Measurements from ENCODE around the gene AOC1.

The AOC1 gene

DNA sequence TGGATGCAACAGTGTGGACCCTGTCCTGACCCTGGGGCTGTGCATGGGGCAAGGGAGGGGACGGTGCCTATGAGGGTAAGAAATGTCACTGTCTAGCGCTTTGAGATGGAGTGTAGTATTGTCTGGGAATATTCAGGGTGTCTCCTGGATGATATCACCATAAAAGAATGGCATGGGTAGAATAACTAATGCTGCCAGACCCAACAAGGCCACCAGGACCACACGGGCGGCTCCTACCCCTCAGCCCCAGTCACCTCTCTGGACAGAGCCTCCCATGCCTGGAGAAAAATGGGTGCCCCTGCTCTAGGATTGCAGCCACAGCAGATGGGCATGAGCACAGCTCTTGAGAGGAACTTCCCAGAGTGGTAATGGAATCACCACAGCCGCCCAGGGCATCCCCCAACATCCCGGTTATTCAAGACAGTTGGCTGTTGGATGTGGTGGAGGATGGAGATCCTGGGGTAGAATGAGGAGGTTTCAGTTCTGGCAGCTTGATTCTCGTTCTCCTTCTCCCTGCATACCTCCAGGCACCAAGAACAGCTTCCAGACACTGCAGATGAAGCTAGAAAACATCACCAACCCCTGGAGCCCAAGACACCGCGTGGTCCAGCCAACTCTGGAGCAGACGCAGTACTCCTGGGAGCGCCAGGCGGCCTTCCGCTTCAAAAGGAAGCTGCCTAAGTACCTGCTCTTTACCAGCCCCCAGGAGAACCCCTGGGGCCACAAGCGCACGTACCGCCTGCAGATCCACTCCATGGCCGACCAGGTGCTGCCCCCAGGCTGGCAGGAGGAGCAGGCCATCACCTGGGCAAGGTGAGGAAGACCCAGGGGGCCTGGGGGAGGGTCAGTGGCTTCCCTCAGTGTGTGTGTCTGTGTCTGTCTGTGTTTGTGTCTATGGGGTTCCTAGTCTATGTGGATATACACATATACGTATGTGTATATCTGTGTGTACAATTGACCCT, 6.2 kb downstream of the AOC1 start:
- DNase-seq (ENCODE audit: low read depth in 2 of 2), result no peak

DNA sequence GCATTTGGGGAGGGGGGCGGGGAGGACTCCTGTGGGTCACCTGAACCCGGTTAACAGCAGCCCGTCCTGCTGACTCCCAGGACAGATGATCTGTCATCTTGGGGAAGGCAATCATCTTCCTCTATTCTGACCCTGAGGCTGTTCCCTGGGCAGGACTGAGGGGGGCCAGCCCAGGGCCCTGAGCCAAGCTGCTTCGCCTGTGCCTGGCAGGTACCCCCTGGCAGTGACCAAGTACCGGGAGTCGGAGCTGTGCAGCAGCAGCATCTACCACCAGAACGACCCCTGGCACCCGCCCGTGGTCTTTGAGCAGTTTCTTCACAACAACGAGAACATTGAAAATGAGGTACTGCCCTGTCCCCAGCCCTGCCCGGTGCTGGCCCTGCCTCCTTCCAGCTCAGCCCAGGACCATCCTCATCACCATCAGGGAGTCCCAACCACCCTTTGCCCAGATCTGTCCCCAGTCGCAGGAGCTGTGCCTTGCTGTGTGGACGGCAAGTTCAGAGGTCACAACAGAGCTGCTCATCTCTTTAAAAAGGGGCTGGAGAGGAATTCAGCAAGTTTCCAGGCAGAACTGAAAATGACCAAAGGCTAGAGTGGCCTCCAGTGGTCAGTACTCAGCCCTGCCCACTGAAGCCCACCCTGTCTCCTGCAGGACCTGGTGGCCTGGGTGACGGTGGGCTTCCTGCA, 8.1 kb downstream of the AOC1 start:
- DNase-seq (ENCODE audit: low read depth in 2 of 2), result no peak

DNA sequence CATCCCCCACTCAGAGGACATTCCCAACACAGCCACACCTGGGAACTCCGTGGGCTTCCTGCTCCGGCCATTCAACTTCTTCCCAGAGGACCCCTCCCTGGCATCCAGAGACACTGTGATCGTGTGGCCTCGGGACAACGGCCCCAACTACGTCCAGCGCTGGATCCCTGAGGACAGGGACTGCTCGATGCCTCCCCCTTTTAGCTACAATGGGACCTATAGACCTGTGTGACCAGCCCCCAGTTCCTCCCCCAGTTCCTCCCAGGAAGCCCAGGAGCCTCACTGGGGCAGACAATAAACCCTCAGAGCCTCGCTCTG, 8.6 kb downstream of the AOC1 start:
- DNase-seq (ENCODE audit: low read depth in 2 of 2), result no peak

DNA sequence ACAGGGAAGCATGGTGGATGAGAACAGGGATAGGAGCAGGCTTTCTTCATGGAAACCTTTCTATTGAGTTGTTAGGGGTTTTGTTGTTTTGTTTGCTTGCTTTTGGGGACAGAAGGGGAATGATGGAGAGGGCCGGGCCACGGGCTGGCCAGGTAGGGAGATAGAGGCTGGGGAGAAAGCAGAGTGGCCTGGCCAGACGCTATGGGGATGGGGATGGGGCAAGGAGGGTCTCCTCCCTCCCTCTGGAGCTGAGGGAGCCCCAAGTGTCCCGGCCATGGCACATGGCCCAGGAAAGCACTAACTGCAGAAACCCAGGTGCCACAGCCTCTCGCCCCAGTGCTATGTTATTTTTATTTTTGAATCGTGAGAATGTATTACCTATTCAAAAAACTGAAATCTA, 10.0 kb downstream of the AOC1 start:
- no peak for DNase-seq (ENCODE audit: low read depth in 2 of 2)

DNA sequence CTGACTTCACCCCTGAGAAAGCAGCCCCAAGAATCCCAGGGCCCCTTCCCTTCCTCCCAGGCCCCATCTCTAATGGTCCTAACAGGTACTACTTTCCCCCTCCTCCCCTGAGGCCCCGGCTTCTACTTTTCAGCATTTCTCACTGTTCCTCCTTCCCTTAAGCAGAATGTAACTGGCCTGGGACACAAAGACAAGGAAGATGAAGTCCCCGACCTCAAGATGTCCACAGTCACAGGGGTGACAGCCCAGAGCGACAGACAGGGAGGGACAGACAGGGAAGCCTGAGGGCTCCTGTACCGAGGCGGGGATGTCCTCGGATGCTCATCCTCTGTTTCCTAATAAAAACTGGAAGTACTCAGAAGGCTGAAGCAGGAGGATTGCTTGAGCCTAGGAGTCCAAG, 11.6 kb downstream of the AOC1 start:
- no peak for DNase-seq (ENCODE audit: low read depth in 2 of 2)

DNA sequence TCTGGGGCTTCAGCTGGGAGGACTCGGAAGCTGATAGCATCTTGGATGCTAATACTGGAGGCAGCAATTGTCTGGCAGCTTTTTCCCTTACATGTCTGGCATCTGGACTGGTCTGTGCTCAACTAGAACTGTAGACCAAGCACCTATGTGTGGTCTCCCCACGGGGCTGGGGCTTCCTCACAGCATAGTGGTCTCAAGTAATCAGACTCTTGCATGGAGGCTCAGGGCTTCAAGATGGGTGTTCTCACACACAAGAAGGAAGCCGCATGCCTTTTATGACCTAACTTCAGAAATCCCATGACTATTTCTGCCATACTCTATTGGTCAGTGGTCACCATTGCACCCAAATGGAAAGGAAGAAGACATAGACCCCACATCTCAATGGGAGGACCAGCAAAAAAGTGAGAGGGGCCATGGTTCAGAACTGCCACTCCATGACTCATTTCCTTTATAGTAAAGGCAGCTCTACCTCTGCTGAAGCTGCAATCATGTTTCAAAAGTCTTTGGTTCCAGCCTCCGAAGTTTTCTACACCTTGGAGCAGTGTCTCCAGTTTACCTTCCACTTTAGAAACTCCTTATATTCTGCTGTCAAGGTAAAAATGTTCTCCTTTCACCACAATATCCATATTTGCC, 14.7 kb downstream of the AOC1 start:
- no peak for DNase-seq (ENCODE audit: low read depth in 2 of 2)

DNA sequence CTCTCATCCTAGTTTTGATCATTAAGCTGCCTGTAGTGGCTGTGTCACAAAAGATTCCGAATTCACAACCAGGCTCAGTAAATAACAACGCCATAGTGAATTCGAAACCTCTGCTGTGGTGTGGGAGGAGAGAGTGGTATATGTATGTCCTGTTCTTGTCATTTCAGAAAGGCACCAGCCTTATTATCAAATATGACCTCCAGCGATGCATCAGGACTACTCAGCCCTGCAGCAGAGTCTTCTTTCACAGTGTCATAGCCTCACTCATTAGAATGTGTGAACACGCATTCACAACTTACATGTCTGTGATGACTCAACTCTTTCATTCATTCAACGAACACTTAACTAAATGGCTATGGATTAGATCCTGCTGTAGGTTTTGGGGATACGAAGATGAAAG, 15.3 kb downstream of the AOC1 start:
- no peak for DNase-seq (ENCODE audit: low read depth in 2 of 2)

DNA sequence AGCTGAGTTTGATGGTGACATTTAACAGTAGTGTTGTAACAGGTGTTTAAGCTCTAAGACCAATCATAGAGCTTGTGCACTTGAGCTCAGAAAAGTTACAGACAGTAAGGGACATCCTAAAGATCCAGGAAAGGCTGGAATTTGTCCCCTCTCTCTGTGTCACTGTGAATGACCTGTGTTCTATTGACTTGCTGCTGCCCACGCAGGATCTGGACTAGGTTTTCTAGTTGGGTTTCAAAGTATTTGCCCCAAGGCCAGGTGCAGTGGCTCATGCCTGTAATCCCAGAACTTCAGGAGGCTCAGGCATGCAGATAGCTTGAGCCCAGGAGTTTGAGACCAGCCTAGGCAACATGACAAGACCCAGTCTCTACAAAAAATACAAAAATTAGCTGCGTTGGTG, 17.1 kb downstream of the AOC1 start:
- no peak for DNase-seq (ENCODE audit: low read depth in 2 of 2)

DNA sequence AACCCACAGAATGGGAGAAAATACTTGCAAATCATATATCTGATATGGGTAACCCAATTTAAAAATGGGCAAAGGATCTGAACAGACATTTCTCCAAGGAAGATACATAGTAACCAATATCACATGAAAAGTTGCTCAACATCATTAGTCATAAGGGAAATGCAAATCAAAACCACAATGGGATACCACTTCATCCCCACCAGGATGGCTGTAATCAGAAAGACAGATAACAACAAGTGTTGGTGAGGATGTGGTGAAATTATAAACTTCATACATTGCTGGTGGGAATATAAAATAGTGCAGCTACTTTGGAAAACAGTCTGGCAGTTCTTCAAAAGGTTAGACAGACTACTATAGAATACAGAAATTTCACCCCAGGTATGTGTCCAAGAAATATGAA, 19.3 kb downstream of the AOC1 start:
- no peak for DNase-seq (ENCODE audit: low read depth in 2 of 2)

DNA sequence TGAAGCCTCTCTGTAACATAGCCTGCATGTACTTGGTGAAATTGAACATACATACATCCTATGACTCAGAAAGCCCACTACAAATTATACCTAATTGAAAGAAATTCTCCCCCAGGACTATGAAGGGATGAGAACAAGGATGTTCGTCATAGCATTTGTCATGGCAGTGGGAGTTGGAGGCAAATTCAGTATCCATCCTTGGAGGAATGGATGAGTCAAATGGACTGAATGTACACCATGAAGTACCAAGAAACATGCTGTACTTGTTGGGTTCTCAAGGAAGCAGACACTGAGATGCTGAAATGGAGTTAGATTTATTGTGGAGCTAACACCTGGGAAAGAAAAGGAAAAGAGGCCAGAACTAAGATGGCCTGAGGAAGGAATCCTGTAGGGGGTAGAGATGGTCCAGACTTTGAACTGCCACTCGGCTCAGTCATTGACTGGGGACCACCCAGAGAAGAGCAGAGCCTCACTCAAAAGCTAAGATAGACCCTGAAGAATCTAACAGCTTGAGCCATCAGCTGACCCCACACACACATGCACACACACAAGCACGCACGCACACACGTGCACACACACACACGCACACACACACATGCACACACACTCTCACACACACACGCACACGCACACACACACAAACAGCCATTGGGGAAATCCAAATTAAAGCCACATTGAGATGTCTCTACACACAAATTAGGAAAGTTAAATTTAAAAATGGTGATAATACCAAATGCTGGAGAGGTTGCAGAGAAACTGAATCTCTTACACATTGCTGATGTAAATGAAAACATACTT, 22.3 kb downstream of the AOC1 start:
- DNase-seq (ENCODE audit: low read depth in 2 of 2), result no peak

DNA sequence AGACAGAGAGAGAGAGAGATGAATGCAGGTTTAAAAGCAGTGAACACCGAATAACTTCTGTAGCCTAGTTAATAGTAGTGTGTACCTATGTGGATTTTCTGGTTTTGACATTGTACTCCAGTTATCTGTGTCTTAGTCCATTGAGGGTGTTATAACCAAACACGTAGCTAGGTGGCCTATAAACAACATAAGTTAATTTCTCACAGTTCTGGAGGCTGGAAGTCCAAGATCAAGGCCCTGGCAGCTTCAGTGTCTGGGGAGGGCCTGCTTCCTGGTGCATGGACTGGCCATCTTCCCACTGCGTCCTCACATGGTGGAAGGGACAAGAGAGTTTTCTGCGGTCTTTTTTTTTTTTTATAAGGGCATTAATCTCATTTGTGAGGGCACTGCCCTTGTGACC, 23.5 kb downstream of the AOC1 start:
- DNase-seq (ENCODE audit: low read depth in 2 of 2), result no peak

DNA sequence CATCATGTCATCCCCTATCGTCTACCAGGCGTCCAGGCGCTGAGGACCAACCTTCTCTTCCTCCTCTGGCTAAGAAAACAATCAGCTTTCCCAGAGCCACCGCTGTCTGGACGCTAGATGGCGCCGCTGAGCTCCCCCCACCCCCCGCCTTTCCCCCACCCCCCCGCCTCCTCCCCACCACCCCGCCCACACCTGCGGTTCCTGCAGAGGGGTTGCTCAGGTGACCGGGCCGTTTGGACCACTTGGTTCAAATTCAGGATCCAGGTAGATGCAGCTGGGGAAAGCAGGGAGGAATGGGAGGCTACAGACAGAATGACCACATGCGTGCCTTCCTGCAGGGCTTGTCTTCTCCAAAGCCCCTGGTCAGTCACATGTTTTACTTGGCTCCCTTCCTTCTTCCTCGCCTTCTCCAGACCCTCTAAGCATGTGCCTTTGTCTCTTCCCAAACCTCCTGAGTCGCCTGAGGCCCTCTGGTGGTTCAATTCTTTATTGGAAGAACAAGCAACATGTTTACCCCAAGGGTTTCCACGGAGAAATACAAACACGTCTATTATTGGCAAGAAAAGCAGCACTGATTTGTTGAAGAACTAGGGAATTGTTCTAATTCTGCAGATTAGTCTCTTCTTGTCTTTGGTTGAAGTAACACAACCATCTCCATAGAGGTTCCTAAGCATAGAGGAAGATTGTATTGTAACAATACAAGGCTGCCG, 24.7 kb downstream of the AOC1 start:
- peak in 1 of 2 experiments; percentile 30 for DNase-seq (ENCODE audit: low read depth in 2 of 2)

DNA sequence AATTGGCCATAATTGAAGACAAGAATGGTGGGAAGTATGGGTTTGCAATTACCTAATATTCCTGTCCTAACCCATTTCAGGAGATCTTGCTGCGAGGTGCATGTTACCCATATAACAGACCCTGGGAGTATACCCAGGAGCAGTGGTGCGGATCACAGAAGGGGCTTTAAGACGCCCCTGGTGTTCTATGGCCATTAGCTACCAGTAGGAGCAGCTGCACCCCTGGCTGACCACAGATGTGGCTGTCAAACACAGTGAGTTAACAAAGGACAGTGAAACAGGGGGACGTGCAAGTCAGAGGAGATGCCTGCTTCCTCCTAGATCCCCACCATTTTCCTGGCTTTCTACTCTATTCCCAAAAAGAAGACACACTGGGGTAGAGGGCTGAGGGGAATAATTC, 25.2 kb downstream of the AOC1 start:
- DNase-seq (ENCODE audit: low read depth in 2 of 2), result no peak

DNA sequence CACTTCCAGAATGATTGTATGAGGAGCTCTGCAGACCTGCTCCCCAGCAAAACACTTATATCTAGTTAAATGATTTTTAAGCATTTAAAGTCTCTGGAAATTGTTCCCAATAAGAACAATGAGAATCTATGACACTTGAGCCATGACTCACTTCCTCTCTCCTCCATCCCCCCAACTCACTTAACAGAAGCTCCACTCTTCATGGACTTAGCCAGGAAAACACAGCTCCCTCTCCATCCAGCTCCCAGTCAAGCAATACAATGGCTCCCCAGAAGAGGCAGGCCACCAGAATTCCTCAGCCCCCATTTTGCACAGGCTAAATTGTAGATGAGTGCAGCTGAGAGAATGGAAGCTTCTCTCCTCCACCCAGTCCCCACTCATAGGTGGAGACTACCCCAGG, 27.0 kb downstream of the AOC1 start:
- no peak for DNase-seq (ENCODE audit: low read depth in 2 of 2)

DNA sequence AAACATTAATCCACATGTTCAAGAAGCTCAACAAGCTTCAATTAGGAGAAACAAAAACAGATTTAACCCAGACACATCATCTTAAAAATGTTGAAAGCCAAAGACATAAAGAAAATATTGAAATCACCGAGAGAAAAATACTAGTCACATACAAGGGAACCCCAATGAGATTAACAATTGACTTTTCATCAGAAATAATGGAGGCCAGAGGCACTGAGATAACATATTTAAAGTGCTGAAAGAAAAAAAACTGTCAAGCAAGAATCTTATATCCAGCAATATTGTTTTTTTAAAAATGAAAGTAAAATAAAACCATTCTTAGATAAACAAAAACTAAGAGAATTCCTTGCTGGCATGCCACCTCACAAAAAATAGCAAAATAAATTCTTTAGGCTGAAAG, 28.9 kb downstream of the AOC1 start:
- no peak for DNase-seq (ENCODE audit: low read depth in 2 of 2)

DNA sequence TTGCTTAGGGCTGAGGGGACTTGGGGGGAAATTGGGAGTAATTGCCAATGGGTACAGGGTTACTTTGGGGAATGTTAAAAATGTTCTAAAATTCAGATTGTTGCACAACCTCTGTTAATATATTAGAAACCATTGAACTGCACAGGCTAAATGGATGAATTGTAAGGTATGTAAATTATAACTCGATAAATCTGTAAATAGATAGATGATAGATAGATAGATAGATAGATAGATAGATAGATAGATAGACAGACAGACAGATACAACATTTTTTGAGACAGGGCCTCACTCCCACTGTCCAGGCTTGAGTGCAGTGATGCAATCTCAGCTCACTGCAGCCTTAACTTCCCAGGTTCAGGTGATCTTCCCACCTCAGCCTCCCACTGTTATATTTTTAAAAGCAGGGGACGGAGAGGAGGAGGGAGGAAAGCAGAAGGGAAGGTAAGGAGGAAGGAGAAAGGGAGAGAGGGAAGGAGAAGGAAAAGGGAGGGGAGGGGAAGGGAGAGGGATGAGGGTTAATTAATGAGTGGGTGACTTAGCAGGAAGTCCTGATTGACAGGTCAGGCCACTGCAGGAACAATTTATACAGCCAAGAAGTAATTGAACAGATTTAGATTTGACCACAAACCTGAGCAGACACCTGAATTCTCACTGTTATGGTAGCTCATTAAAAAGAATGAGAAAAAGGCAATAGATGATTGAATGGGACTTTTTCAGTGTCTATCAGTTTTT, 38.7 kb downstream of the AOC1 start:
- no peak for DNase-seq (ENCODE audit: low read depth in 2 of 2)

DNA sequence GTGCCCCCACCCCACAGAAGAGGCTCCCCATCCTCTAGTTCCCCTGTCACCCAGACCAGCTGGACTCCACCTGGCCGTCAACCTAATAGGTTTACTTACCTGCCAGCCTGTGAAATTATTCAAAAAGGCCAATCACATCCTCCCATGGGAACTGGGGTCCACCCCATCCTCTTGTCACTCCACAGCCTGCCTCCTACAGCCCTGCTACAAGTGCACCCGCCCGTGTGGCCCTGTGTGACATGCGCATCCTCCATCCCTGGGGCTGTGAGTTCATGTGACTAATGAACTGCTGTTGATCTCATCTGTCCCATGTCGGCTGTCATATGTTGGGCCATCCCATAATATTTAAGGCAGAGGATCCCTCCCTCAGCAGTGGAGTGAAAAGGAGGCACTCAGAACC, 39.4 kb downstream of the AOC1 start:
- DNase-seq (ENCODE audit: low read depth in 2 of 2), result no peak

DNA sequence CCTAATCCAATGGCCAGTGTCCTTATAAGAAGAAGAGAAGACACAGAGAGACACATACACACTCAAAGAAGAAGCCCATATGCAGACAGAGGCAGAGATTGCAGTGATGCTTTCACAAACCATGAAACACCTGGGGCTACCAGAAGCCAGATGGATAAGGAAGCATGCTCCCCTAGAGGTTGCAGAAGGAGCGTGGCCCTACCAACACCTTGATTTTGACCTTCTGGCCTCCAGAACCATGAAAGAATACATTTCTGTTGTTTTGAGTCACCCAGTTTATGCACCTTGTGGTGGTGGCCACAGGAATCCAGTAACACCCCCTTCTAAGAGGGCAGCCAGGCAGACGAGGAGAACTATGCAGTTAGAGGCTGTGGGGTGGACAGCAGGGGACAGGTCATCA, 43.5 kb downstream of the AOC1 start:
- no peak for DNase-seq (ENCODE audit: low read depth in 2 of 2)

DNA sequence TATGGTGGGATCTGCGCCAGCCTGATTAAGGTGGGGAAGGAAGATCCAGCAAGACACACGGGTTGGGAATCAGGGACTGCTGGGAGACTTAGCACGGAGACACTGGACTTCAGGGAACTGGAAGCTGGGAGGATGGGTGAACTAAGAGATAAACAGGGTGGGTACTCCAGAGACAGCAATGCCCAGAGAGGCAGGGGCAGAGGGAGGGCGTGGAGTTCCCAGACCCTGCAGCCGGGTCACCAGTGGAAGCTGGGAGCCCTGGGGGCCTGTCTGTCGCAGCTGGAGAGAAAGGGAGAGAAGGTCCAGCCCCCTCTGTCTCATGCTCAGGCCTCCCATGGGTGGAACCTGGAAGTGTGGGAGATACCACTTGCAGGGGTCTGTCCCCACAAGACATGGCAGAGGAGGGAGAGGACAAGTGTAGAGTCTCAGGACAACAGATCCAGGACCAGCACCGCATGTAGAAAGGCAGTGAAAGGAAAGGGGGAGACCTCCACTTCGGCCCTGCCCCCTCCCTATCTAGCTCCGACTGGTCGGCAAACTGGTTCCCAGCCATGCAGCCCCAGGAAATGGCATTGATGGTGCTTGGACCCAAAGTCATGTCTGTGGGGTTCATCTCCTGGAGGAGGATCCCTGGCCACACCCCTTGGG, 44.4 kb downstream of the AOC1 start:
- DNase-seq (ENCODE audit: low read depth in 2 of 2), result no peak

All from stimulated activated CD4-positive, alpha-beta T cell treated with anti-CD3 and anti-CD28 coated beads, Interleukin-12 subunit alpha, Interleukin-12 subunit beta, amount 100 ng/mL, for 24 hours (primary cell).